Stimulated activated CD4-positive, alpha-beta T cell treated with anti-CD3 and anti-CD28 coated beads, Interleukin-4, amount 100 ng/mL, for 24 hours (primary cell): ENCODE measurements around the gene TXLNA.
"Not testable (repeated sequence)": the region's sequence is repeated elsewhere in the genome, so short reads cannot be mapped to it uniquely, and the experiment has no call there.

Source experiments
- DNase-seq: peaks from one replicate; pipeline ENCODE4 v3.0.0-alpha.2; 2020

Gene TXLNA

GRCh38 chr1:32179443-32180185, at the start of gene TXLNA:
Gene TXLNA (plus strand): TSS chr1:32179675. CDS start chr1:32180346, 671 bp downstream.
- peak; percentile 91 for DNase-seq

DNA sequence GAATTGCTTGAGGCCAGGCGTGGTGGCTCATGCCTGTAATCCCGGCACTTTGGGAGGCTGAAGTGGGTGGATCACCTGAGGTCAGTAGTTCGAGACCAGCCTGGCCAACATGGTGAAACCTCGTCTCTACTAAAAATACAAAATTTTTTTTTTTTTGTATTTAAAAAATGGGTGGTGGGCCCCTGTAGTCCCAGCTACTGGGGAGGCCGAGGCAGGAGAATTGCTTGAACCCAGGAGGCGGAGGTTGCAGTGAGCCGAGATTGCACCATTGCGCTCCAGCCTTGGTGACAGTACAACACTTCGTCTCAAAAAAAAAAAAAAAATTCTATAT, 45.6 kb upstream of the TXLNA start:
- not testable (repeated sequence) for DNase-seq

DNA sequence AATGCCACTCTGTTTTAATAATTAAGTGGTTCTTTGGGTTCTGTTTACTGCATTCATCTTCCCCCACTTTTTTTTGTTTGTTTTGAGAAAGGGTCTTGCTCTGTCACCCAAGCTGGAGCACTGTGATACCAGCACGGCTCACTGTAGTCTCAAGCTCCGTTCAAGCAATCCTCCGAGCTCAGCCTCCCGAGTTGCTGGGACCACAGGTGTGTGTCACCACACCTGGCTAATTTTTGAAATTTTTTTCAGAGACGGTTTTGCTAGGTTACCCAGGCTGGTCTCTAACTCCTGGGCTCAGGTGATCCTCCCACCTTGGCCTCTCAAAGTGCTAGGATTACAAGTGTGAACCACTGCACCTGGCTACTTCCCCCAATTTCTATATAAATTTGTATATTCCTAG, 42.4 kb upstream of the TXLNA start:
- no peak for DNase-seq

GRCh38 chr1:32138965-32139364, 40.5 kb upstream of the TXLNA start:
- DNase-seq = no peak

- DNase-seq = no peak
These were observed 36.8 kb upstream of the TXLNA start for GRCh38 chr1:32142446-32143301.

DNA sequence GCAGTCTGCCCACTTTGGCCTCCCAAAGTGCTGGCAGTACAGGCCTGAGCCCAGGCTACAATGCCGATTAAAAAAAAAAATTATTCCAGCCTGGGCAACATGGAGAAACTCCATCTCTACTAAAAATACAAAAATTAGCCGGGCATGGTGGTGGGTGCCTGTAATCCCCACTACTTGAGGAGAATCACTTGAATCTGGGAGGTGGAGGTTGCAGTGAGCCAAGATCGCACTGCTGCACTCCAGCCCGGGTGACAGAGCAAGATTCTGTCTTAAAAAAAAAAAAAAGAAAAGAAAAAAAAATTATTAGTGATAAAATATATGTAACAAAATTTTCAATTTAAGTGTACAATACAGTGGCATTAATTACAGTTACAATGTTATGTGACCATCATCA, 36.2 kb upstream of the TXLNA start:
- not testable (repeated sequence) for DNase-seq

- DNase-seq = no peak
These were observed 35.4 kb upstream of the TXLNA start for GRCh38 chr1:32144033-32144432.

DNA sequence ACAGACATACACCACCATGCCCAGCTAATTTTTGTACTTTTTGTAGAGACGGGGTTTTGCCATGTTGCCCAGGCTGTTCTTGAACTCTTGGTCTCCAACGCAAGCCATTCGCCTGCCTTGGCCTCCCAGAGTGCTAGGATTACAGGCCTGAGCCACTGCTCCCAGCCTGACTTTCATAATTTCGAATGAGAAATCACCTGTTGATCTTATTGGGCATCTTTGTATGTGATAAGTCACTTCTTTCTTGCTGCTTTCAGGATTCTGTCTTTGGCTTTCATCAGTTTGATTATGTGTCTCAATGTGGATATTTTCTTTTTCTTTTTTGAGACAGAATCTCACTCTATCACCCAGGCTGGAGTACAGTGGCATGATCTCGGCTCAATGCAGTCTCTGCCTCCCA, 31.7 kb upstream of the TXLNA start:
- not testable (repeated sequence) for DNase-seq

DNA sequence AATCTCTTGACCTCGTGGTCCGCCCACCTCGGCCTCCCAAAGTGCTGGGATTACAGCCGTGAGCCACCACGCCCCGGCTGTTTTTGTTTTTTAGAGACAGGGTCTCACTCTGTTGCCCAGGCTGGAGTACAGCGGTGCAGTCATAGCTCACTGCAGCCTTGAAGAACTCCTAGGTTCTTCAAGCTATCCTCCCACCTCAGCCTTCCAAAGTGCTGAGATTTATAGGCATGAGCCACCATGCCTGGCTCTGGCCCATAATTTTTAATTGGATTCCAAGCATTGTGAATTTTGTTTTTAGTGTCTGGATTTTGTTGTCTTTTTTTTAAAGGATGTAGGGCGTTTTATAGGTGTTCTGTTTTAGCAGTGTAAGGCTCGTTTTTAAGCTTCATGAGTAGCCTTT, 28.6 kb upstream of the TXLNA start:
- no peak for DNase-seq

GRCh38 chr1:32151319-32151787, 28.1 kb upstream of the TXLNA start:
- no peak for DNase-seq

GRCh38 chr1:32159189-32159588, 20.3 kb upstream of the TXLNA start:
- no peak for DNase-seq

GRCh38 chr1:32163405-32163804, 16.1 kb upstream of the TXLNA start:
- DNase-seq = no peak

DNA sequence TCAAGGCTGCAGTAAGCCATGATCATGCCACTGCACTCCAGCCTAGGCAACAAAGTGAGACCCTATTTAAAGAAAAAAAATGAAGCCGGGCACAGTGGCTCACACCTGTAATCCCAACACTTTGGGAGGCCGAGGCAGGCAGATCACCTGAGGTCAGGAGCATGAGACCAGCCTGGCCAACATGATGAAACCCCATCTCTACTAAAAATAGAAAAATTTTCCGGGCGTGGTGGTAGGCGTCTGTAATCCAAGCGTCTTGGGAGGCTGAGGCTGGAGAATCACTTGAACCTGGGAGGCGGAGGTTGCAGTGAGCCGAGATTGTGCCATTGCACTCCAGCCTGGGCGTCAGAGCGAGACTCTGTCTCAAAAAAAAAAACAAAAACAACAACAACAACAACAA, 13.8 kb upstream of the TXLNA start:
- not testable (repeated sequence) for DNase-seq

- no peak for DNase-seq
These were observed 8.5 kb upstream of the TXLNA start for GRCh38 chr1:32170991-32171390.

DNA sequence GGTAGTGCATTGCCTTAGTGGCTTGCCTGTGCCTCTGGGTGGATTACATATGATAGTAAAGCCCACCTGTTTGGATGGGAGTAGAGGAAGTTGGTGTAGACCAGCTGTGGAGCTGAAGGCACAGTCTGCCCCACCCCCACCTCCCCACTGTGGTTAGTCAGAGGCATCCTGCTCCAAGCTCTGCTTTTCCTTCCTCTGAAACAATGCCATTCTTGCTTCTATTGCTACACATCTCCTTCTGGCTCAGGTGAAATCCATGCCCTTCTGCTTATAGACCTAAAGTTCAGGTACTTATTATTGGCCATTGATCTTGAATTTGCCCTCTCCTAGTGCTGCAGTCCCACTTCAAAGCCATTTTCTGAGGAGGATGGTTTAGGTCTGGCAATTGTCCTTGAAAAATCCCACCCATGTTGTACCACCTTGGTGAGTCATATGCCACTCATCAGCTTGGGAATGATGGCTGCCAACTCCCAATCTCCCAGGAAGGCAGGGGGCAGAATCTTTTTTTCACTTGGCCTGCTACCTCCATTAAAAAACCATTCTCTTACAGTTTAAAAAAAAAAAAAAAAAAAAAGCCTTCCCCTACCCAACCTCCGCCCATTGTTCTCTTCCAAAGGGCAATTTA, 6.7 kb upstream of the TXLNA start:
- no peak for DNase-seq

DNA sequence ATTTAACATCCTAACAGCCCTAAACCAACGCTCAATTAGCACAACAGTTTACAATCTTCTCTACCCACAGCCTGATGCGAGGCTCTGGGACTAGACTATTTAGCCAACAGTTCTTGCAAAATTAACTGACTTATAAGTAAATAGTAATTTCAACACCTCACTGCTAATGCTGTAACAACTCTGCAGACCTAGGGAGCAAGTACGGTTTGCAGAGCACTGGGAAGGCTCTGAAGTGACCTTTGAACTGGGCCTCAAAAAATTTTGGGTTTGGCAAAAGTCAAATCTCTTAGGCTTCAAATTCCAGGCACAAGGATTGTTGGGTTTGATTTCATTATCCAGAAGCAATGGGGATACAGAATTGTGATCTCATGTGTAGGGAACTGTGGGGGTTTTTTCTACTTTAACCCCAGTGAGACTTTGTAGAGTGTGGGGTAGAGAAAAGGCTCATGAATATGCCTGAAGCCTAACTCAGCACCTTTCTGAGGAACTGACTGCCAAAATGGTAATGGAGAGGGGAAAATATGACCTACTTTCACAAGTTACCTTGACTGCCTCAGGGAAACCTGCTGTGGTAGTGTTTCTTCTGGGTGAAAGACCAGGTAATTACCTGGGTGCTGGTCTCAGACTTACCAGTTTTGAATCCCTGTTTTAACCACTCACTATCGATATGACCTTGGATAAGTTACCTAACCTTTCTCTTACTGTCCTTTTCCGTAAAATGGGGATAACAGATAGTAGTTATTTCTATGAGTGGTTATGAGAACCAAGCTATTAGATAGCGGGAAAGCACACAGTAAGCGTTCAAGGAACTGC, 889 bp upstream of the TXLNA start:
- no peak for DNase-seq

DNA sequence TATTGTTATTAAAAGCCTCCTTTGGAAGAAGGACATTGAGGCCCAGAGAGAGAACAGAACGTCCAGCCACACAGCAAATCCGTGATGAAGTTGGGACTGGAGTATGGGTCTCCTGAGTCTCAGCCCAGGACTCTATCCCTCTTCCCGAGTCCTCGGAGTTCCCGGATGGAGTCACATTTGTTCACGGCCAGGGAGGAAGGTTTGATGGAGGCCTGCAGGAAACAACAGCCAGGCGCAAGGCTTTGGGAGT, 357 bp upstream of the TXLNA start:
- DNase-seq = no peak

GRCh38 chr1:32180186-32181060, 948 bp downstream of the TXLNA start:
- DNase-seq = peak; percentile 46

- DNase-seq = no peak
These were observed 1.6 kb downstream of the TXLNA start for GRCh38 chr1:32181065-32181464.

DNA sequence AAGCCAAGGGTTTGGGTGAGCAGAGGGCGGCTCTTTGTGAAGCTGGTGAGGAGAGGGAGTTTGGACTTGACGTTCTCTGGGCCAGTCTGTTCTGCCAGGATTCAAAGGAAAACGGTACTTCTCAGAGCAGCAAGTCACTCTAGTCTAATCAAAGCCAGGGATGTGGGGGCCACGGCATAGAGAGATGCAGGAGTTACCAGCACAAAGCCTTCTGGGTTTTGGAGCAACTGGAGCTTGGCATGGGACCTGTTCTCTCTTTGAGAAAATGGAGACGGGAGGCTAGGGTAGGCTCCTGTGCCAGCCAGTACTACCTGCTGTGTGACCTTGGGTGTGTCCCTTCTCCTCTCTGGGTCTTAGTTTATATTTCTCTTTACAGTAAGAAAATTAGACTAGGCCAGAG, 2.1 kb downstream of the TXLNA start:
- DNase-seq = no peak

GRCh38 chr1:32182060-32182459, 2.6 kb downstream of the TXLNA start:
- no peak for DNase-seq

GRCh38 chr1:32184650-32185049, 5.2 kb downstream of the TXLNA start:
- DNase-seq = no peak
